Liver (tissue), 3 donors: Measurements from ENCODE around the gene AMOTL1.

Experiments used
- CTCF ChIP-seq: fragments of 150-350 bp; IDR thresholded peaks from 2 replicates; pipeline ENCODE4 v1.5.1; 2017; ENCODE audit warnings: improper control_type of control experiment, low read depth, low read length; ENCODE audit not compliant: missing input control
- EGR1 ChIP-seq, 2 donors: IDR thresholded peaks; 2 replicates each; pipeline ENCODE4 v1.6.1; 2016 to 2018; ENCODE audit warnings: antibody characterized with exemption in 2 of 2, low read depth in 2 of 2
- JUND ChIP-seq, 2 donors: IDR thresholded peaks; 2 replicates each; pipeline ENCODE4 v1.6.1; 2016; ENCODE audit warnings: antibody characterized with exemption in 2 of 2
- NR2F2 ChIP-seq: IDR thresholded peaks from 2 replicates; pipeline ENCODE4 v1.6.1; 2016; ENCODE audit warnings: antibody characterized with exemption
- RAD21 ChIP-seq, 2 donors: IDR thresholded peaks; 2 replicates each; pipeline ENCODE4 v1.6.1; 2016; ENCODE audit warnings: antibody characterized with exemption in 2 of 2, mild to moderate bottlenecking in 2 of 2
- REST ChIP-seq: IDR thresholded peaks from 2 replicates; pipeline ENCODE4 v1.6.1; 2016; ENCODE audit warnings: antibody characterized with exemption, mild to moderate bottlenecking
- RXRA ChIP-seq, 2 donors: IDR thresholded peaks; 2 replicates each; pipeline ENCODE4 v1.6.1; 2017 to 2018; ENCODE audit warnings: antibody characterized with exemption in 2 of 2, mild to moderate bottlenecking in 1 of 2
- SP1 ChIP-seq: IDR thresholded peaks from 2 replicates; pipeline ENCODE4 v1.6.1; 2018; ENCODE audit warnings: antibody characterized with exemption, mild to moderate bottlenecking
- TAF1 ChIP-seq: conservative IDR thresholded peaks from 2 replicates; pipeline ENCODE4 v1.6.1; 2016; ENCODE audit warnings: antibody characterized with exemption, mild to moderate bottlenecking
- TF ChIP-seq, protein P1 (sequence below): IDR thresholded peaks from 2 replicates; pipeline ENCODE4 v1.6.1; 2016; ENCODE audit warnings: antibody characterized with exemption
- TF ChIP-seq, protein P2 (sequence below): IDR thresholded peaks from 2 replicates; pipeline ENCODE4 v1.6.1; 2016; ENCODE audit warnings: antibody characterized with exemption
- donor health status: healthy.
- donor health status: healthy.

- no peak for TF ChIP-seq RAD21 (IDR thresholded peaks at IDR 0.05)
- TF ChIP-seq TAF1: no peak
- TF ChIP-seq CTCF: no peak
- no peak for TF ChIP-seq JUND (IDR thresholded peaks at IDR 0.05)
- TF ChIP-seq SP1: no peak
- TF ChIP-seq, protein P1, sequence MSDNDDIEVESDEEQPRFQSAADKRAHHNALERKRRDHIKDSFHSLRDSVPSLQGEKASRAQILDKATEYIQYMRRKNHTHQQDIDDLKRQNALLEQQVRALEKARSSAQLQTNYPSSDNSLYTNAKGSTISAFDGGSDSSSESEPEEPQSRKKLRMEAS: no peak
- TF ChIP-seq, protein P2, sequence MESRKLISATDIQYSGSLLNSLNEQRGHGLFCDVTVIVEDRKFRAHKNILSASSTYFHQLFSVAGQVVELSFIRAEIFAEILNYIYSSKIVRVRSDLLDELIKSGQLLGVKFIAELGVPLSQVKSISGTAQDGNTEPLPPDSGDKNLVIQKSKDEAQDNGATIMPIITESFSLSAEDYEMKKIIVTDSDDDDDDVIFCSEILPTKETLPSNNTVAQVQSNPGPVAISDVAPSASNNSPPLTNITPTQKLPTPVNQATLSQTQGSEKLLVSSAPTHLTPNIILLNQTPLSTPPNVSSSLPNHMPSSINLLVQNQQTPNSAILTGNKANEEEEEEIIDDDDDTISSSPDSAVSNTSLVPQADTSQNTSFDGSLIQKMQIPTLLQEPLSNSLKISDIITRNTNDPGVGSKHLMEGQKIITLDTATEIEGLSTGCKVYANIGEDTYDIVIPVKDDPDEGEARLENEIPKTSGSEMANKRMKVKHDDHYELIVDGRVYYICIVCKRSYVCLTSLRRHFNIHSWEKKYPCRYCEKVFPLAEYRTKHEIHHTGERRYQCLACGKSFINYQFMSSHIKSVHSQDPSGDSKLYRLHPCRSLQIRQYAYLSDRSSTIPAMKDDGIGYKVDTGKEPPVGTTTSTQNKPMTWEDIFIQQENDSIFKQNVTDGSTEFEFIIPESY: no peak
- TF ChIP-seq EGR1 (IDR thresholded peaks at IDR 0.05; ENCODE audit: low read depth in 2 of 2): no peak
- no peak for TF ChIP-seq REST
- TF ChIP-seq NR2F2: no peak
- no peak for TF ChIP-seq RXRA (IDR thresholded peaks at IDR 0.05)
Measured at GRCh38 chr11:94920311-94920710, 152.2 kb downstream of the AMOTL1 start.
